22Rv1 (cell line): ENCODE measurements around the gene WDR33.

Source experiments
- ZFX ChIP-seq: fragments of 450-650 bp; IDR thresholded peaks from 2 replicates; pipeline ENCODE4 v1.6.1; 2017; ENCODE audit warnings: antibody characterized with exemption, borderline replicate concordance
- TF ChIP-seq, protein P1 (sequence below): fragments of 450-650 bp; IDR thresholded peaks from 2 replicates; pipeline ENCODE4 v1.5.1; 2017; ENCODE audit warnings: mild to moderate bottlenecking

DNA sequence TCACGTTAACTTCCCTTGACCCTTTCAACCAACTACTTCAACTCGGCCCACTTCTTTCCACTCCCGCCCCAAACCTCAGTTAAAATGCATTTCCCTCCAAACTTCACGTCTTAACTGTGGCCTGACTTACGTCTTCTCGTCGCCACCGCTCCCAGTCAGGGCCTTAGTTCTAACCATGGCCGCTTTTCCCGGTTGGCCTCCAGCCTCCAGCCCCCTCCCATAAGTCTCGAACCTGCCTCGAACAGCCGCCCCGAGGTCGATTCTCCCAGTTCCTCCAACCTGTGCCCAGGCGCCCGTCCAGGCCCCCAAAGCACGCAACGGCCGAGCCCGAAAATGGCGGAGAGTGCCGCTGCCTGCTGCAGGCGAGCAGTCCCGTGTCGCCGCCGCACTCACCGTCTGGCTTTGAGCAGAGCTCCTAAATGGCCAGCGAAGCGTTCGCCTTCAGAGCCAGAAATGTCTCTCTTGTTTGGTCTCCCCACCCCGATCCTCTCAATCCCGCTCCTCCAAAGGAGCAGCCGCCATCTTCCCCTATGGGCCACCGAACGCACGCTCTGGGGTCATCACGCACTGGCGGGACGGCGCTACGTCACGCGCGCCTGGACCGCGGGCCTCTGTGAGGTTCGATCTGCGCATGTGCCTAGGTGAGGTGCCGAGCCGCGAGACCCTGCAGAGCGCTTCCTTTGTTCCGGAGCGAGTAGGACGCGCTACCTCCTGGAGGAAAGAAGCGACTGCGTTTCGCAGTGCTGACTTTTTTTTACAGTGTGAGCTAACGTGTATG lies at the start of gene WDR33:
- TF ChIP-seq, protein P1, sequence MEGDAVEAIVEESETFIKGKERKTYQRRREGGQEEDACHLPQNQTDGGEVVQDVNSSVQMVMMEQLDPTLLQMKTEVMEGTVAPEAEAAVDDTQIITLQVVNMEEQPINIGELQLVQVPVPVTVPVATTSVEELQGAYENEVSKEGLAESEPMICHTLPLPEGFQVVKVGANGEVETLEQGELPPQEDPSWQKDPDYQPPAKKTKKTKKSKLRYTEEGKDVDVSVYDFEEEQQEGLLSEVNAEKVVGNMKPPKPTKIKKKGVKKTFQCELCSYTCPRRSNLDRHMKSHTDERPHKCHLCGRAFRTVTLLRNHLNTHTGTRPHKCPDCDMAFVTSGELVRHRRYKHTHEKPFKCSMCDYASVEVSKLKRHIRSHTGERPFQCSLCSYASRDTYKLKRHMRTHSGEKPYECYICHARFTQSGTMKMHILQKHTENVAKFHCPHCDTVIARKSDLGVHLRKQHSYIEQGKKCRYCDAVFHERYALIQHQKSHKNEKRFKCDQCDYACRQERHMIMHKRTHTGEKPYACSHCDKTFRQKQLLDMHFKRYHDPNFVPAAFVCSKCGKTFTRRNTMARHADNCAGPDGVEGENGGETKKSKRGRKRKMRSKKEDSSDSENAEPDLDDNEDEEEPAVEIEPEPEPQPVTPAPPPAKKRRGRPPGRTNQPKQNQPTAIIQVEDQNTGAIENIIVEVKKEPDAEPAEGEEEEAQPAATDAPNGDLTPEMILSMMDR = no peak
- TF ChIP-seq ZFX = no peak
